Pancreas (tissue), 10 donors: ENCODE data around the gene EPHA6. TPM values are rescaled to one million over a fixed set of nuclear protein-coding genes. Genes with fewer than 3 reads are reported as not detected.

Experiments
- ATAC-seq, 4 donors: fragments of 200-7000 bp; cut with Tn5 transposase; one replicate each; pipeline versions ENCODE4 v1.8.0 to v1.9.1; 2020; ENCODE audit warnings: mild to moderate bottlenecking in 4 of 4, moderate library complexity in 4 of 4
- DNase-seq, 6 donors: peaks; one replicate each; pipeline ENCODE4 v3.0.0-alpha.2; 2020
- FAIRE-seq: peaks from 2 replicates; lab custom pipeline; 2012; peaks lifted over from hg19 to GRCh38; lab: Jason Lieb, UNC
- H3K27ac ChIP-seq, 4 donors: fragments of 200-600 bp; sonication (generic); 1 replicate in 3 of 4; 2 replicates in 1 of 4; pipeline versions ENCODE4 v1.5.0 to v1.8.0; 2020
- H3K27me3 ChIP-seq, 4 donors: fragments of 200-600 bp; one replicate each; pipeline ENCODE4 v1.8.0; 2021
- H3K36me3 ChIP-seq, 3 donors: fragments of 200-600 bp; sonication (generic) in 1 of 3; one replicate each; pipeline versions ENCODE4 v1.5.0 to v1.8.0; 2020 to 2021
- H3K4me1 ChIP-seq, 3 donors: fragments of 200-600 bp; one replicate each; pipeline ENCODE4 v1.8.0; 2021
- H3K4me3 ChIP-seq, 4 donors: fragments of 200-600 bp; sonication (generic) in 2 of 4; one replicate each; pipeline versions ENCODE4 v1.5.0 to v1.8.0; 2020 to 2021
- H3K9me3 ChIP-seq, 4 donors: fragments of 200-600 bp; one replicate each; pipeline ENCODE4 v1.8.0; 2021
- CTCF ChIP-seq, 4 donors: fragments of 200-600 bp; sonication (generic) in 3 of 4; IDR thresholded peaks; one replicate each; pipeline versions ENCODE4 v1.5.0 to v1.8.0; 2021; ENCODE audit warnings: antibody characterized with exemption in 4 of 4
- WGBS, 2 donors: extraction: QIAGEN DNeasy Blood & Tissue Kit; methylation state at CpG; one replicate each; pipeline ENCODE4 v1.1.7; 2013; 5-methylcytosine and 5-hydroxymethylcytosine counted together
- intact Hi-C, 3 donors: fragments of 100-400 bp; cut with DNase I; formaldehyde crosslinking; loops; one replicate each; pipeline versions ENCODE4 v1.11.1 to v1.14.2; 2022
- polyA plus RNA-seq, 2 donors: library from polyadenylated mRNA; stranded (reverse); fragments of 200-250 nt; gene quantifications; one replicate each; pipeline ENCODE4 v1.2.3, GENCODE V29; 2013
- total RNA-seq, 6 donors: library from RNA; stranded (reverse); fragmentation: NEBNext Ultra II Directional in 4 of 6; extraction: Animal tissue kit (Norgen Biotek cat#: 25700) in 4 of 6; gene quantifications; one replicate each; pipeline versions ENCODE4 v1.2.1 to v1.2.4, GENCODE V29; 2021 to 2023
- donor health status: healthy with polysubstance abuse.
- donor health status: DM: no; HTN: no; CAD: no; lungs with moderate emphysema.
- donor health status: DM: no; HTN: no; CAD: no.
- donor health status: control.
- donor health status: control.
- donor health status: Bipolar disorder and iron deficiency.
- donor health status: DM: yes; HTN: yes; CAD: no.
- donor health status: DM: no; HTN: no; CAD: no.
- donor health status: DM: no; HTN: no; CAD: no.
- donor health status: DM: yes; HTN: yes; CAD: no.

EPHA6 gene
- total and polyA plus RNA-seq, 8 donors, result 0.15 to 1.1 (median 0.57) TPM

GRCh38 chr3:96991231-96991630 is 176.8 kb downstream of the EPHA6 start:
- Histone ChIP-seq H3K4me3 (no peak overlapping the region), H3K27ac (no peak overlapping the region), H3K9me3 (no peaks in the 10 kb centered on the region), H3K36me3 (no peaks in the 10 kb centered on the region), H3K4me1 (no peaks in the 10 kb centered on the region), H3K27me3 (no peaks in the 10 kb centered on the region)
- DNase-seq, result no peak
- intact Hi-C loops, result no loop called here
- FAIRE-seq, result no peak
- no peak for ATAC-seq
- 60 to 79% methylated on average over 2 of the region's 2 CpGs for WGBS, 2 donors
- no peak for TF ChIP-seq CTCF (IDR thresholded peaks at IDR 0.05)

GRCh38 chr3:96991800-96992365 is 177.5 kb downstream of the EPHA6 start:
- Histone ChIP-seq H3K9me3 (no peaks in the 10 kb centered on the region), H3K4me3 (no peak overlapping the region), H3K36me3 (no peaks in the 10 kb centered on the region), H3K27me3 (no peaks in the 10 kb centered on the region), H3K27ac (no peak overlapping the region), H3K4me1 (no peaks in the 10 kb centered on the region)
- no peak for DNase-seq
- 33 to 45% methylated on average over 4 of the region's 4 CpGs for WGBS, 2 donors
- no peak for FAIRE-seq
- intact Hi-C loops, result no loop called here
- no peak for ATAC-seq
- TF ChIP-seq CTCF (IDR thresholded peaks at IDR 0.05), result no peak

DNA sequence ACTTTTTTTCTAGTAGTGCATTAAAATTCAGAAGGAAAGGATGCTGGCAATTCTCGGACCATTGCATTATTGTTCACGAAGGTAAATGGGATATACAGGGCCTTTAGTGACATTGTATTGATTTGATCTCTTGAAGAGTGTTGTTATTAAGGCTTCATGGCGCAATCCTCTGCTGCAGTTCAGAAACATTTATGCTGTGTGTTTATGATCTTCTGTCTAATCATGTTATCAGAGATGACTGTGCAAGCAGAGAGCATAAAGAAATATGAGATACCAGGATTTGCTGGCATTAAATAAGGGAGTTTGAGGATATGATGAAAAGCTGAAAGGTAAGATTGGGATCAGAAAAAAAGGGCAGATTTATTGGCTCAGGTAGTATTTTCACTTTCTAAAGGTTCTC is 180.6 kb downstream of the EPHA6 start:
- no peaks in the 10 kb centered on the region for H3K9me3 ChIP-seq
- ATAC-seq, result no peak
- H3K36me3 ChIP-seq, result no peaks in the 10 kb centered on the region
- DNase-seq, result no peak
- intact Hi-C loops, result no loop called here
- no peak overlapping the region for H3K4me3 ChIP-seq
- H3K4me1 ChIP-seq, result no peaks in the 10 kb centered on the region
- 69 to 81% methylated on average over 3 of the region's 3 CpGs for WGBS, 2 donors
- FAIRE-seq, result no peak
- no peaks in the 10 kb centered on the region for H3K27me3 ChIP-seq
- TF ChIP-seq CTCF (IDR thresholded peaks at IDR 0.05), result no peak
- no peak overlapping the region for H3K27ac ChIP-seq

DNA sequence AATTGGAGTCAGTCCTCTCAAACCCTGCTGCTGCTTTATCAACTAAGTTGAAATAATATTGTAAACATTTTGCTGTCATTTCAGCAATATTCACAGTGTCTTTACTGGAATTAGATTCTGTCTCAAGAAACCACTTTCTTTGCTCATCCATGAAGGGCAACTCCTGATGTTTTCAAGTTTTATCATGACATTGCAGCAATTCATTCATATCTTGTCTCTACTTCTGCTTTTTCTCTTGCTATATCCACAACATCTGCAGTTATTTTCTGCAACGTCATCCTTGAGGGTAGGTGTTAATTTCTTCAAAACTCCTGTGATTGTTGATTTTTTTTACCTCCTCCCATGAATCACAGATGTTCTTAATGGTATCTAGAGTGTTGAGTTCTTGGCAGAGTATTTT is 181.6 kb downstream of the EPHA6 start:
- no peak overlapping the region for H3K4me3 ChIP-seq
- no peak for TF ChIP-seq CTCF (IDR thresholded peaks at IDR 0.05)
- no peaks in the 10 kb centered on the region for H3K27me3 ChIP-seq
- no peak for DNase-seq
- H3K27ac ChIP-seq, result no peak overlapping the region
- no peaks in the 10 kb centered on the region for H3K9me3 ChIP-seq
- H3K36me3 ChIP-seq, result no peaks in the 10 kb centered on the region
- H3K4me1 ChIP-seq, result no peaks in the 10 kb centered on the region
- 49 to 80% methylated on average over 1 of the region's 1 CpG for WGBS, 2 donors
- ATAC-seq, result no peak
- intact Hi-C loops, result no loop called here
- no peak for FAIRE-seq

DNA sequence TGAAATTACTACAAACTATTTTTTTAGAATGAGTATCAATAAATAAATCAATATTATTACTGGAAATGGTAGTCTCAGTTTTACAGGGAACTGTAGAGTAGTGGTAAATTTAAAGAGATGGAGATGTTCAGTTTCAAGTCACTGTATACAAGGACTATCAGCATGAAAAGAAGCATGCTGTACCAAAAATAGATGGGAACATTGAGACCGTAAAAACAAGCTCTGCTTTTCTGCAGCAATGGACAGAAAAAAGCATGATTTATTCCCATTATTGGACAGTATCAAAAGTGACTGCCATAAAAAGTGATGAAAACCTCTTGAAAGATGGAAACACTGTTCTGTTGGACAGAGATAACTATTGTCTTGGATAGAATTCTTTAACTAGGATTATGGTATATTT is 187.2 kb downstream of the EPHA6 start:
- Histone ChIP-seq H3K9me3 (no peaks in the 10 kb centered on the region), H3K27ac (no peak overlapping the region), H3K36me3 (no peaks in the 10 kb centered on the region), H3K27me3 (no peaks in the 10 kb centered on the region), H3K4me1 (no peaks in the 10 kb centered on the region), H3K4me3 (no peak overlapping the region)
- TF ChIP-seq CTCF (IDR thresholded peaks at IDR 0.05), result no peak
- 66 to 74% methylated on average over 1 of the region's 1 CpG for WGBS, 2 donors
- FAIRE-seq (no peak), ATAC-seq (no peak), DNase-seq (no peak)
- intact Hi-C loops, result no loop called here
